ENCODE data around the gene CELF2. TPM values are rescaled to one million over a fixed set of nuclear protein-coding genes. Genes with fewer than 3 reads are reported as not detected.

Gene CELF2
- total RNA-seq, 1 donor from 2014 or later: 77.6 TPM

- peak; percentile 75 for TF ChIP-seq CTCF (conservative IDR thresholded peaks at IDR 0.05)
- Mint-ChIP-seq H3K27me3 (ENCODE audit: low read depth) (no peaks in the 10 kb centered on the region), H3K4me3 (no peak overlapping the region), H3K9me3 (peaks cover 9% of the 10 kb centered on the region), H3K4me1 (peaks cover 55% of the 10 kb centered on the region), H3K27ac (ENCODE audit: unreplicated experiment) (peak overlapping the region; percentile 15), H3K36me3 (ENCODE audit: low read depth) (peaks cover 16% of the 10 kb centered on the region)
- peak; percentile 36 for DNase-seq (ENCODE audit: low read depth, low spot score)
These were observed 18.8 kb downstream of the CELF2 start for GRCh38 chr10:11036424-11037011.

GRCh38 chr10:11037991-11038390, 20.3 kb downstream of the CELF2 start:
- no peaks in the 10 kb centered on the region for H3K27me3 Mint-ChIP-seq (ENCODE audit: low read depth)
- no peak for DNase-seq (ENCODE audit: low read depth, low spot score)
- H3K27ac Mint-ChIP-seq (ENCODE audit: unreplicated experiment): no peak overlapping the region
- no peak overlapping the region for H3K4me3 Mint-ChIP-seq
- peaks cover 9% of the 10 kb centered on the region for H3K9me3 Mint-ChIP-seq
- H3K4me1 Mint-ChIP-seq: peaks cover 69% of the 10 kb centered on the region
- H3K36me3 Mint-ChIP-seq (ENCODE audit: low read depth): peaks cover 18% of the 10 kb centered on the region
- TF ChIP-seq CTCF (conservative IDR thresholded peaks at IDR 0.05): no peak

- Mint-ChIP-seq H3K4me1 (peaks cover 46% of the 10 kb centered on the region), H3K27ac (ENCODE audit: unreplicated experiment) (no peak overlapping the region), H3K27me3 (ENCODE audit: low read depth) (no peaks in the 10 kb centered on the region), H3K36me3 (ENCODE audit: low read depth) (peaks cover 16% of the 10 kb centered on the region), H3K4me3 (no peak overlapping the region), H3K9me3 (peaks cover 4% of the 10 kb centered on the region)
- TF ChIP-seq CTCF (conservative IDR thresholded peaks at IDR 0.05): no peak
- no peak for DNase-seq (ENCODE audit: low read depth, low spot score)
These were observed 24.7 kb downstream of the CELF2 start for GRCh38 chr10:11042357-11042756.

GRCh38 chr10:11043039-11043438, 25.4 kb downstream of the CELF2 start:
- Mint-ChIP-seq H3K27ac (ENCODE audit: unreplicated experiment) (no peak overlapping the region), H3K9me3 (peaks cover 4% of the 10 kb centered on the region), H3K4me1 (peaks cover 43% of the 10 kb centered on the region), H3K36me3 (ENCODE audit: low read depth) (peaks cover 16% of the 10 kb centered on the region), H3K4me3 (no peak overlapping the region), H3K27me3 (ENCODE audit: low read depth) (no peaks in the 10 kb centered on the region)
- TF ChIP-seq CTCF (conservative IDR thresholded peaks at IDR 0.05): no peak
- DNase-seq (ENCODE audit: low read depth, low spot score): no peak

- peak overlapping the region; percentile 74 for H3K27ac Mint-ChIP-seq (ENCODE audit: unreplicated experiment)
- peaks cover 44% of the 10 kb centered on the region for H3K4me1 Mint-ChIP-seq
- no peak overlapping the region for H3K4me3 Mint-ChIP-seq
- peaks cover 14% of the 10 kb centered on the region for H3K36me3 Mint-ChIP-seq (ENCODE audit: low read depth)
- DNase-seq (ENCODE audit: low read depth, low spot score): no peak
- peaks cover 4% of the 10 kb centered on the region for H3K9me3 Mint-ChIP-seq
- H3K27me3 Mint-ChIP-seq (ENCODE audit: low read depth): no peaks in the 10 kb centered on the region
- no peak for TF ChIP-seq CTCF (conservative IDR thresholded peaks at IDR 0.05)
These were observed 25.9 kb downstream of the CELF2 start for GRCh38 chr10:11043446-11044127.
